ENCODE measurements around the gene ARMC7. TPM values are rescaled to one million over a fixed set of nuclear protein-coding genes. Genes with fewer than 3 reads are reported as not detected.
A peak's percentile ranks its signal among the peaks of the same experiment; 100 is the strongest.

The ARMC7 gene
- total and polyA plus RNA-seq, 2 donors (not counting 1 experiment from before 2014, with no cell fraction given) = 3.1 to 5.9 TPM

DNA sequence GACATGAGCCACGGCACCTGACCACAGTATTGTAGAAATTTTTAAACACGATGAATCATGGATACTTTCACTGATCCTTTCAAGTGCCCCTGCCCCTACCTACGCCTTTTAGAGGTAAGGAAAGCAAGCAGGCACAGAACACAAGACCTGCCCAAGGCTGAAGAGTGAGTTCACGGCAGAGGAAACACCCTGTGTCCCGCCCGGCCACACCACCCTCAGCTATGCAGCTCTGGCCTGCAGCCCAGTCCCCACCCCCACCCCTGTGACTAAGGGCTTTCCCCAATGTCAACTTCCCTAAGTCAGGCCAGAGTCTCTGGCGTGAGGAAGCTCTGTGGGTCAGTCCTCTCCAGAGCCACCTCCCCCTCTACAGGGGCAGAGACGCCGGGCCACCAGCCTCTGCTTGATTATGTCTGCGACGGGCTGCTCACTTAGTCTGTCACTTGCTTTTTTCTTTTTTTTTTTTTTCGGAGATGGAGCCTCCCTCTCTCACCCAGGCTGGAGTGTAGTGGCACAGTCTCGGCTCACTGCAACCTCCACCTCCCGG lies 13.6 kb upstream of the ARMC7 start:
- no peaks in the 10 kb centered on the region for H3K9me3 ChIP-seq (ENCODE audit: control insufficient read depth, insufficient read depth, low read depth, low read length)
- peak; percentile 62 to 81 for DNase-seq (ENCODE audit: low read depth in 2 of 2)
- H3K27ac ChIP-seq (ENCODE audit: insufficient read depth, low read length) = no peak overlapping the region
- no peaks in the 10 kb centered on the region for H3K36me3 ChIP-seq (ENCODE audit: control insufficient read depth, insufficient read depth, low read length)
- H4K20me1 ChIP-seq (ENCODE audit: control insufficient read depth, extremely low read depth, insufficient read depth, low read length) = no peaks in the 10 kb centered on the region
- no peak overlapping the region for H3K4me2 ChIP-seq (ENCODE audit: extremely low read depth, insufficient read depth, low read length)
- no peak overlapping the region for H2AFZ ChIP-seq (ENCODE audit: low read length)
- no peaks in the 10 kb centered on the region for H3K79me2 ChIP-seq (ENCODE audit: control insufficient read depth, insufficient read depth, low read length)
- H3K4me3 ChIP-seq (replicated peaks in 1 of 4; ENCODE audit: control extremely low read depth in 1 of 4, insufficient read depth in 1 of 4, low read depth in 3 of 4, low read length in 4 of 4) = no peak overlapping the region
- peaks cover 8% of the 10 kb centered on the region for H3K4me1 ChIP-seq (ENCODE audit: control insufficient read depth, extremely low read depth, insufficient read depth, low read length)
- no peak overlapping the region for H3K9ac ChIP-seq (ENCODE audit: insufficient read depth, low read length)
- TF ChIP-seq EZH2 (IDR thresholded peaks at IDR 0.05; ENCODE audit: low read length, missing control alignments) = no peak
- TF ChIP-seq, protein P1, sequence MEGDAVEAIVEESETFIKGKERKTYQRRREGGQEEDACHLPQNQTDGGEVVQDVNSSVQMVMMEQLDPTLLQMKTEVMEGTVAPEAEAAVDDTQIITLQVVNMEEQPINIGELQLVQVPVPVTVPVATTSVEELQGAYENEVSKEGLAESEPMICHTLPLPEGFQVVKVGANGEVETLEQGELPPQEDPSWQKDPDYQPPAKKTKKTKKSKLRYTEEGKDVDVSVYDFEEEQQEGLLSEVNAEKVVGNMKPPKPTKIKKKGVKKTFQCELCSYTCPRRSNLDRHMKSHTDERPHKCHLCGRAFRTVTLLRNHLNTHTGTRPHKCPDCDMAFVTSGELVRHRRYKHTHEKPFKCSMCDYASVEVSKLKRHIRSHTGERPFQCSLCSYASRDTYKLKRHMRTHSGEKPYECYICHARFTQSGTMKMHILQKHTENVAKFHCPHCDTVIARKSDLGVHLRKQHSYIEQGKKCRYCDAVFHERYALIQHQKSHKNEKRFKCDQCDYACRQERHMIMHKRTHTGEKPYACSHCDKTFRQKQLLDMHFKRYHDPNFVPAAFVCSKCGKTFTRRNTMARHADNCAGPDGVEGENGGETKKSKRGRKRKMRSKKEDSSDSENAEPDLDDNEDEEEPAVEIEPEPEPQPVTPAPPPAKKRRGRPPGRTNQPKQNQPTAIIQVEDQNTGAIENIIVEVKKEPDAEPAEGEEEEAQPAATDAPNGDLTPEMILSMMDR (conservative IDR thresholded peaks at IDR 0.05 in 1 of 2, IDR thresholded peaks at IDR 0.05 in 1 of 2; ENCODE audit: low read depth in 1 of 2, low read length in 2 of 2) = no peak
- no peaks in the 10 kb centered on the region for H3K27me3 ChIP-seq (ENCODE audit: control insufficient read depth, insufficient read depth, low read length)

- Histone ChIP-seq H3K27ac (ENCODE audit: insufficient read depth, low read length) (no peak overlapping the region), H3K79me2 (ENCODE audit: control insufficient read depth, insufficient read depth, low read length) (no peaks in the 10 kb centered on the region), H3K4me3 (replicated peaks in 1 of 4; ENCODE audit: control extremely low read depth in 1 of 4, insufficient read depth in 1 of 4, low read depth in 3 of 4, low read length in 4 of 4) (no peak overlapping the region), H4K20me1 (ENCODE audit: control insufficient read depth, extremely low read depth, insufficient read depth, low read length) (no peaks in the 10 kb centered on the region), H3K9ac (ENCODE audit: insufficient read depth, low read length) (no peak overlapping the region), H3K4me2 (ENCODE audit: extremely low read depth, insufficient read depth, low read length) (no peak overlapping the region), H3K4me1 (ENCODE audit: control insufficient read depth, extremely low read depth, insufficient read depth, low read length) (peaks cover 4% of the 10 kb centered on the region), H2AFZ (ENCODE audit: low read length) (no peak overlapping the region), H3K27me3 (ENCODE audit: control insufficient read depth, insufficient read depth, low read length) (no peaks in the 10 kb centered on the region), H3K36me3 (ENCODE audit: control insufficient read depth, insufficient read depth, low read length) (no peaks in the 10 kb centered on the region), H3K9me3 (ENCODE audit: control insufficient read depth, insufficient read depth, low read depth, low read length) (no peaks in the 10 kb centered on the region)
- TF ChIP-seq, protein P1 (conservative IDR thresholded peaks at IDR 0.05 in 1 of 2, IDR thresholded peaks at IDR 0.05 in 1 of 2; ENCODE audit: low read depth in 1 of 2, low read length in 2 of 2) = no peak
- TF ChIP-seq EZH2 (IDR thresholded peaks at IDR 0.05; ENCODE audit: low read length, missing control alignments) = no peak
- no peak for DNase-seq (ENCODE audit: low read depth in 2 of 2)
These were observed 11.9 kb upstream of the ARMC7 start for GRCh38 chr17:75097865-75098264.

DNA sequence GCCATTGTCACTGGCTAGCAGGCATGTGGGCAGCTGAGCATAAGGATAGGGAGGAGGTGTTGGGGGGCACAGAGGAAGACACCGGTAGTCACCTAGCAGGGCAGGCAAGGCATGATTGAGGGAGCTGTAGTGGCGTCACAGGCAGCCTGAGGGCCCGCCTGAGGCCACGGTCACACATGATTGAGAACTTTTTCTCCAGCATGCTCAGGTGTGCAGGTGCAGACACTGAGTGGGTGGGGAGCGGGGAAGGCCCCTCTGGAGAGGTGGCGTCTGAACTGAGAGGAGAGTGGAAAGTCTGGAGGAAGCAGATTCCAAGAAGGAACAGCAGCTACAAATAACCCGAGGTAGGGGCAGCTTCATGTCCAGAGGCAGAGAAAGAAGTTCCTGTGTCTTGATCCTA lies 10.9 kb upstream of the ARMC7 start:
- no peaks in the 10 kb centered on the region for H3K79me2 ChIP-seq (ENCODE audit: control insufficient read depth, insufficient read depth, low read length)
- no peaks in the 10 kb centered on the region for H3K27me3 ChIP-seq (ENCODE audit: control insufficient read depth, insufficient read depth, low read length)
- peaks cover 4% of the 10 kb centered on the region for H3K4me1 ChIP-seq (ENCODE audit: control insufficient read depth, extremely low read depth, insufficient read depth, low read length)
- no peak for TF ChIP-seq EZH2 (IDR thresholded peaks at IDR 0.05; ENCODE audit: low read length, missing control alignments)
- TF ChIP-seq, protein P1 (conservative IDR thresholded peaks at IDR 0.05 in 1 of 2, IDR thresholded peaks at IDR 0.05 in 1 of 2; ENCODE audit: low read depth in 1 of 2, low read length in 2 of 2) = no peak
- no peaks in the 10 kb centered on the region for H4K20me1 ChIP-seq (ENCODE audit: control insufficient read depth, extremely low read depth, insufficient read depth, low read length)
- no peak overlapping the region for H3K4me3 ChIP-seq (replicated peaks in 1 of 4; ENCODE audit: control extremely low read depth in 1 of 4, insufficient read depth in 1 of 4, low read depth in 3 of 4, low read length in 4 of 4)
- no peak overlapping the region for H3K4me2 ChIP-seq (ENCODE audit: extremely low read depth, insufficient read depth, low read length)
- no peak overlapping the region for H2AFZ ChIP-seq (ENCODE audit: low read length)
- H3K9me3 ChIP-seq (ENCODE audit: control insufficient read depth, insufficient read depth, low read depth, low read length) = no peaks in the 10 kb centered on the region
- no peak overlapping the region for H3K27ac ChIP-seq (ENCODE audit: insufficient read depth, low read length)
- no peak for DNase-seq (ENCODE audit: low read depth in 2 of 2)
- no peak overlapping the region for H3K9ac ChIP-seq (ENCODE audit: insufficient read depth, low read length)
- H3K36me3 ChIP-seq (ENCODE audit: control insufficient read depth, insufficient read depth, low read length) = no peaks in the 10 kb centered on the region
